AG09319 (cell line): ENCODE measurements around the gene MCF2L.

Experiments used
- DNase-seq: peaks from one replicate; pipeline ENCODE4 v3.0.0-alpha.2; 2010; ENCODE audit warnings: low read depth; ENCODE audit errors: extremely low read depth
- TF ChIP-seq, protein P1 (sequence below): IDR thresholded peaks from 2 replicates; pipeline ENCODE4 v1.5.1; 2011; ENCODE audit warnings: low read depth, mild to moderate bottlenecking, inconsistent platforms, low read length, moderate library complexity

Gene MCF2L

GRCh38 chr13:113123226-113124201 lies 154.5 kb downstream of the MCF2L start:
- DNase-seq = no peak
- TF ChIP-seq, protein P1, sequence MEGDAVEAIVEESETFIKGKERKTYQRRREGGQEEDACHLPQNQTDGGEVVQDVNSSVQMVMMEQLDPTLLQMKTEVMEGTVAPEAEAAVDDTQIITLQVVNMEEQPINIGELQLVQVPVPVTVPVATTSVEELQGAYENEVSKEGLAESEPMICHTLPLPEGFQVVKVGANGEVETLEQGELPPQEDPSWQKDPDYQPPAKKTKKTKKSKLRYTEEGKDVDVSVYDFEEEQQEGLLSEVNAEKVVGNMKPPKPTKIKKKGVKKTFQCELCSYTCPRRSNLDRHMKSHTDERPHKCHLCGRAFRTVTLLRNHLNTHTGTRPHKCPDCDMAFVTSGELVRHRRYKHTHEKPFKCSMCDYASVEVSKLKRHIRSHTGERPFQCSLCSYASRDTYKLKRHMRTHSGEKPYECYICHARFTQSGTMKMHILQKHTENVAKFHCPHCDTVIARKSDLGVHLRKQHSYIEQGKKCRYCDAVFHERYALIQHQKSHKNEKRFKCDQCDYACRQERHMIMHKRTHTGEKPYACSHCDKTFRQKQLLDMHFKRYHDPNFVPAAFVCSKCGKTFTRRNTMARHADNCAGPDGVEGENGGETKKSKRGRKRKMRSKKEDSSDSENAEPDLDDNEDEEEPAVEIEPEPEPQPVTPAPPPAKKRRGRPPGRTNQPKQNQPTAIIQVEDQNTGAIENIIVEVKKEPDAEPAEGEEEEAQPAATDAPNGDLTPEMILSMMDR = peak; percentile 26

- TF ChIP-seq, protein P1 = no peak
- no peak for DNase-seq
Observed at GRCh38 chr13:113124211-113124970, 155.4 kb downstream of the MCF2L start.

DNA sequence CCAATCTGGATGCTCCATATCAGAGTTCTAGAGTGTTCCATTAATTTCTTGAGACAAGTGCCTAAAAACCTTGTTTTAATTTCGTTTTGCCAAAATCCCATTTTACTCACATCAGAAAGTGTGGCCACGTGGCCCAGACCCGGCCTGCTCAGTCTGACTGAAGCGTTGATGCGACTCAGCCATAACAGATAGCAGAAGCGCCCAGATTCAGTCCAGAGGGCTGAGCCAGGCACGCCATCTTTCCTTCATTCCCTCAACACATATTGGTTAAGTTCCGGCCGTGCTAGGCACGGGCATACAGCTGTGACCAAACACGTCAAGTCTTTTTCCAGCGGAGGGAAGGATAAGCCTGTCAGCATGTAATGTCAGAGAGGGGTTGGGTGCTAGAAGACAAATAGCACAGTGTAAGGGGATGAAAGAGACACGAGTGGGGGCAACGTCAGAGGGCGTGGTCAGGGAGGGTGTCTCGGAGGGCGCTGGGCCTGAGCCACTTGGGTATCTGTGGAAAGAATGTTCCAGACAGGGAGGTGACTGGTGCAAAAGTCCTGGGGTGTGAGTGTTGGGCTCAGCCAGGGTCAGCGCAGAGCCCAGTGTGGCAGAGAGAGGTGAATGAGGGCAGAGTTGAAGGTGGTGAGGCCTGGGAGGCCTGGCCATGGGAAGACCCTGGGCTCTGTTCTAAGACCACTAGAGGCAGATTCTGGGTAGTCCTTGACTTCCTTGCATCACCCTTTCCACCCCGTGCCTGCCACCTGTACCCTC lies 156.7 kb downstream of the MCF2L start:
- TF ChIP-seq, protein P1 = no peak
- DNase-seq = no peak

GRCh38 chr13:113126265-113127150 lies 157.5 kb downstream of the MCF2L start:
- TF ChIP-seq, protein P1 = no peak
- DNase-seq = no peak

DNA sequence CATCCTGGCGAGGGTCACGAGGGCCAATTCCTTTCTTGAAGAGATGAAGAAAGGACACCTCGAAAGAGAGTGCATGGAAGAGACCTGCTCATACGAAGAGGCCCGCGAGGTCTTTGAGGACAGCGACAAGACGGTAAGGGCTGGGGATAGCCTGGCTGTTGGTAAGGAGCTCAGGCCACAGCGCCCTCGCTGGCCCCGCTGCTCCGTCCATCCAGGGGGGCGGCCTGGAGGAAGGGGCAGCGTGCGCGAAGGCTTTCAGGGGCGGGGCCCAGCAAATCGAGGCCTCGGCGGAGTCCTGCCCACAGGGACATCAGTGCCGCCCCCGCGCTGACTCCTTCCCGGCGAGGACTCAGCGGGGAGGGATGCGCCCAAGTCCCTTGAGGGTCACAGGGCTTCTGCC lies 160.5 kb downstream of the MCF2L start:
- no peak for DNase-seq
- TF ChIP-seq, protein P1 = no peak

- DNase-seq = no peak
- TF ChIP-seq, protein P1 = no peak
Observed at GRCh38 chr13:113129921-113130750, 161.1 kb downstream of the MCF2L start.
